HG03520 (cell line): ENCODE measurements around the gene LRCH3.

Experiments
- ATAC-seq: cut with Tn5 transposase; IDR thresholded peaks from one replicate; pipeline ENCODE4 v1.9.1; 2021; ENCODE audit warnings: mild to moderate bottlenecking, moderate library complexity; ENCODE audit not compliant: unreplicated experiment

Gene LRCH3

GRCh38 chr3:197833930-197834715 lies 43.1 kb downstream of the LRCH3 start:
- ATAC-seq: peak; percentile 39

DNA sequence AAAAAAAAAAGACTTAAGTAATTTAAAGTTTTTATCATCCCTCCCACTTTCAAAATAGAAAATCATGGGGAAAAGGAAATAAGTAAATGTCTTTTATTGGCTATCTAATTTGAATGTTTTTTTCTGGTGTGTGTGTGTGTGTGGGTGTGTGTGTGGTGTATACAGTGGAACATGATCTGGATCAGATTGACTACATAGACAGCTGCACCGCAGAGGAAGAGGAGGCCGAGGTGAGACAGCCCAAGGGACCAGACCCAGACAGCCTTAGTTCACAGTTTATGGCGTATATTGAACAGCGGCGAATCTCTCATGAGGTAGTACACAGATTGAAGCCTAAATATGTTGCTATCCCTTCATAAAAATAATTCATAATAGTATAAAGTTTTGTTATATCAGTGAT lies 44.5 kb downstream of the LRCH3 start:
- ATAC-seq: no peak

DNA sequence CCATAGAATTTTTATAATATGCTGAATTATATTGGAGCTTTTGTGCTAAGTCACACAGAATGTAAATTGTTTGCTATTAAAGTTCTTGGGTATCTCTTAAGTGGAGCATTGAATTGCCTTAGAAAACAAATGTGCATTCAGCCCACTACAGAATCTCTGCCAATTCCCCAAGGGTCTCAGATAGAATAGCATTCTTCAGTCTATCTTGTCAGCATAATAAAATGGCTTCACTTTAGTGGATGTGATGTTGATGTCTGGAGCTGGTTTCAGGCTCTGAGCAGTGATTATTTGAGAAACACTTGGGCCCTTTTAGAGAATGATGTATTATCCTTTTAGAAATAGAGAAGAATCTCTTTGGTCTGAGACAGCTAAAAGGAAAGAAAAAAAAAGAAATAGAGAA lies 45.2 kb downstream of the LRCH3 start:
- no peak for ATAC-seq

- ATAC-seq: no peak
These were observed 46.2 kb downstream of the LRCH3 start for GRCh38 chr3:197837282-197837681.

- ATAC-seq: no peak
These were observed 50.7 kb downstream of the LRCH3 start for GRCh38 chr3:197841789-197842188.

DNA sequence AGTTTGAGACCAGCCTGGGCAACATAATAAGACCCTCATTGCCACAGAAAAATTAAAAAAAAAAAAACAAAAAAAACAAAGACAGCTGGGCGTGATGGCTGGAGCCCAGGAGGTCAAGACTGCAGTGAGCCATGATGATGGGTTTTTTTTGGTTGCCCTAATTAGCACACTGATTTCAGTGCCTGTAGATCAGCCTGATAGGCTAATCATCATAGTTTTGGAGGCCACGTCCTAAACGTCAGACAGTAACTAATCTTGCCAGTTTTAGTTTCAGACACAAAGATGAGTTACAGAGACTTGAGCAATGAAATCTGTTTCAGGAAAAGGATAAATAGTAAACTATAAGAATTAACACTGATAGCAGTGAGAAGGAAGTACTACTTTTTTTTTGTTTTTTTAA lies 55.4 kb downstream of the LRCH3 start:
- no peak for ATAC-seq

GRCh38 chr3:197847866-197848401 lies 56.9 kb downstream of the LRCH3 start:
- peak; percentile 79 for ATAC-seq

DNA sequence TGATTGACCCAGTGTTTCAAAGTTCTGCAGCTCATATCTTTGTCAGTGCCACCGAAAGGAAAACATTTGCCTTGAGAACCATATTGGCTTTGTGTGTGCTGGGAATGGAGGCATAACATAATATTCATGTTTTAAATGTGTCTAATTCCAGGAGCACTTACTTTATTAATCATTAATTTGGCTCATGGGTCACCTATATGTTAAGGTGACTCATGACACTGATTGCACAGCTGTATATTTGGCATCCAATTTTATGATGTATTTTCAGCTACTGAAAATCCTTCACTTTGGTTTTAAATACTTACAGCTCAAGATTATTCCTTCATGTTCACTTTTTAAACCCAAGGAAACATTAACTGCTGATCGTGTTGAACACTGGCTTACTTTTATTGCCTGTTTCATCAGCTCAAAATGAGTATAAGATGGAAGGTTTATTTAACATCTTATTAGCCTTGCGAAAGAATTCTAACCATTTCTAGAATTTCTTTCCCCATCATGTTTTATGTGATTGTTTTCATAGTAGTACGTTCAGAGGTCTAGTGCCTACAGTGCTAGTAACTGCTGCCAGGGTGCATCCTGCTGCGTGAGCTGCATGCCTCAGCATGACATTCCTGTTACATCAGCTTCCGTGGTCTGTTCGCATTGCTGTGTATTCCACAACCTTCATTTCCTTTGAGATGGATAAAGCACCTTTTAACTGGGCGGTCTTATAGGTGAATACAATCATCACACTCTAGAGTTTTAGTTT lies 63.7 kb downstream of the LRCH3 start:
- ATAC-seq: no peak

DNA sequence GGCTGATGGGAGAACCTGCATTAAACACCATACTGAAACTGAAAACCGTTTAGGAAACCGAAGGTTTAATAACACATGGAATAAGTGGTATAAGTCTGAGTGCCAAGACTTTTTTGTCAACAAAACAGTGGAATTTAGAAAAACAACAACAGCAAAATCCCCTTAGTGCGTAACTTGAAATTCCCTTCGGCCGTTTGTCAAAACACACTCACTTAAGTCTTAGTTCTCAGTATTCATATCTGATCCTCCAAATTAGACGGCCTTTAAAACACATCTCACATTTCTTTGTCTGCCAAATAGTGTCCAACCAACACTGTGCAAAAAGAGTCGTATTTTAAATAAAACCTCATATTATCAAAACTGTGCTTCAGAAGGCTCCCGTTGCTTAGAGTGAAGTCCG lies 64.5 kb downstream of the LRCH3 start:
- ATAC-seq: no peak

DNA sequence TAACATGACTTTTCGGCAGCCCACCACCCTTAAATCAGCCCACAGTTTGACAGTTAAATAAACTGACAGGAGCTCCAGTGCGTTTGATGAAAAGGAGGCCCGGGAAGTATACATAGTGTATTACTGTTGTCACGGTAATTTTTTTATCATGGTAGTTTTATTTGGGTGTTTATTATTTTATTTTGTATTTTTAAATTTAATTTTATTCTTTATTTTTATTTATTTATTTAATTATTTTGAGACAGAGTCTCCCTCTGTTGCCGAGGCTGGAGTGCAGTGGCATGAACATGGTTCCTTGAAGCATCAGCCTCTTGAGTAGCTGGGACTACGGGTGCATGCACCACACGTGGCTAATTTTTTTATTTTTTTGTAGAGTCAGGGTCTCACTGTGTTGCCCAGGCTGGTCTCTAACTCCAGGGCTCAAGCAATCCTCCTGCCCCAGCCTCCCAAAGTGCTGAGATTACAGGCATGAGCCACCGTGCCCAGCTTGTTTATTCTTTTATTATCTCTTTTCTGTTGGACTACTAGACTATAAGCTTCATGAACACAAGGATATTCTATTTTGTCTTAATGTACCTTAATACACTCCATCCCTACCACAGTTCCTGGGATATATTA lies 65.3 kb downstream of the LRCH3 start:
- ATAC-seq: no peak

GRCh38 chr3:197858133-197858532 lies 67.1 kb downstream of the LRCH3 start:
- ATAC-seq: no peak

- no peak for ATAC-seq
These were observed 67.5 kb downstream of the LRCH3 start for GRCh38 chr3:197858598-197858997.

- no peak for ATAC-seq
These were observed 75.0 kb downstream of the LRCH3 start for GRCh38 chr3:197866035-197866434.

GRCh38 chr3:197873329-197873728 lies 82.3 kb downstream of the LRCH3 start:
- ATAC-seq: no peak

DNA sequence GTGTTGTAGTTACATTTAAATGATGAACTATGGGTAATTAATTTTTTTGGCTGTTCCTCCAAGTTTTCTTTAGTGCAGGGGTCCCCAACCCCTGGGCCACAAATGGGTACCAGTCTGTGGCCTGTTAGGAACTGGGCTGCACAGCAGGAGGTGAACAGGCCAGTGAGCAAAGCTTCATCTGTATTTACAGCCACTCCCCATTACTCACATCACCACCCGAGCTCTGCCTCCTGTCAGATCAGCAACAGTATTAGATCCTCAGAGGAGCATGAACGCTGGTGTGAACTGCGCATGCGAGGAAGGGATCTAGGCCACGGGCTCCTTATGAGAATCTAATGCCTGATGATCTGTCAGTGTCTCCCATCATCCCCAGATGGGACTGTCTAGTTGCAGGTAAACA lies 83.0 kb downstream of the LRCH3 start:
- ATAC-seq: no peak

DNA sequence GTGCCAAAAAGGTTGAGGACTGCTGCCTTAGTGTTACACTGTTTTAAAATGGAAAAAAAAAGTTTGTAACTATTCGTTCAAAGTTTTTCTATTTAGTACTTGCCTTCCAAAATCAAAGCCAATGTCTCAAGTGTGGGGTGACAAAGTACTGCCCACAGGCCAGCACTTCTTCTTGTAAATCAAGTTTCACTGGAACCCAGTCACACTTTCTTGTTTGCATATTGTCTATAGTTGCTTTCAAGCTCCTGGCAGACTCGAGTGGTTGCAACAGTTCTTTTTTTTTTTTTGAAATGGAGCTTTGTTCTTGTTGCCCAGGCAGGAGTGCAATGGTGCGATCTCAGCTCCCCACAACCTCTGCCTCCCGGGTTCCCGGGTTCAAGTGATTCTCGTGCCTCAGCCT lies 83.6 kb downstream of the LRCH3 start:
- ATAC-seq: no peak

DNA sequence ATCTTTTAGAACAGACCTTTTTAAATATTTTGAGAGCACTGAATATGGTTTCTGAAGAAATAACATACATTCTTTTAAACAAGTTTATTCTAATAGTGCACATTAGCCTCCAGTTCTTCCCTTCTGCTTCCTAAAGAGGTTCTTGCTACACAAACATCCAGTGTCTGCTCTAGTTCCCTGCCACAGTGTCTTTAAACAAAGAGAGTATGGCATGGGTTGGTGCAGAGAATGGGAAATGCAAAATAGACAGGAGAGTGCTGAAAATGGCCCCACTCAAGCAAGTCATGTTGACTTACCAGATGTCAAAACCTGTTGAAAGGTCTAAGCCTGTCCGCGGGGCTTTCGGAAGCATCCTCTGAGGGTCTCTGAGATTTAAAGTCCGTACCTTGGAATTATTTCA lies 86.8 kb downstream of the LRCH3 start:
- ATAC-seq: no peak

DNA sequence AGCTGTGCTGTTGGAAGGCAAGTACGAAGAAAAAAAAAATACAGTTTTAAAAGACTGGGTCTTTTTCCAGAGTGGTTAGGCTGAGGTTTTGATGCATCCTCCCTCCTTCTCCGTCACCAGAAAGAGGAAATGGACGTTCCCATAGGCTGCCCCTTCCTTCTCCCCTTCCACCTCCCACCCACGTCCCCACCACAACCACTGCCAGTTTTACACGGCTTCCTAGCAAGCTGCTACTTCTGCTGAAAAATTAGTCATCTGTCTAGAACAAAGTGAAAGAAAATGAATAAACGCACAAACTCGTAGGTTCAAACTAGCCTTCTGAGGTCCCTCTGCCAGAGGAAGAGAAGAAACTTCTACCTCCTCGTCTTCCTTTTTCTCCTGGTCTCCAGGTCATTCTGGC lies 87.4 kb downstream of the LRCH3 start:
- ATAC-seq: no peak

GRCh38 chr3:197880491-197881269 lies 89.6 kb downstream of the LRCH3 start:
- no peak for ATAC-seq

DNA sequence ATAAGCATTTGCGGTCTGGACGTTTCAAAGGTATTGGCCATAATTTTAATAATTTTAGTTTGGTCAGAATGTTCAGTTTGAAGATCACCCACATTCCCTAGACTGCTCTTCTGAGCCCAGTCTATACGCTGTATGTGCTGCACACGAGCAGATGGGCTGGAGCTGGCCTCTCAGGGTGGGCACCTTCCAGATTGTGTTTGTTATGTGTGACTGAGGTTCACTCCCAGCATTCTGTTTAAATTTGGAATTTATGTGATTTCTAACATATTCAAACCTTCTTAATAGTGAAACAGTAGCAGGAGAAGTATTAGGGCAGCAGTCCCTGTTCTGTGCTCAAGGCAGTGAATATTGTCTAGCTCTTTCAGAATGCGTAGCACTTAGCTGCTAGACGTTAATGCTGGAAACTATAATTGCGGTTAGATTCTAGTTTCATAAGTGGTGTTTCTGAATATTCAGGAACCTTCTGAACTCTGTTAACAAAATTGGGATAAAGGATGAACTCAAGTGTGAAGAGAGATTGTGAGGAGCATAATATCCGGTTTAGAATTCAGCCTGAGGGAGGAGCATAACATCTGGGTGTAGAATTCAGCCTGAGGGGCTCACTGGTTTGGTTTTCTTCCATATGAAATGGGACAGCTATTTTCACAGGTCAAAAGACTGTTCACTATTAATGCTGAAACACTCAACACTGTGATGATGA lies 90.4 kb downstream of the LRCH3 start:
- ATAC-seq: no peak
